NCI-H128 (cell line): ENCODE measurements around the gene MADCAM1.
"Not testable (repeated sequence)": the region's sequence is repeated elsewhere in the genome, so short reads cannot be mapped to it uniquely, and the experiment has no call there.

Source experiments
- DNase-seq: peaks from one replicate; lab custom pipeline; 2025; ENCODE audit not compliant: unreplicated experiment; lab: John Stamatoyannopoulos, UW

The MADCAM1 gene

GRCh38 chr19:465056-465816, 31.1 kb upstream of the MADCAM1 start:
- DNase-seq = no peak

- DNase-seq = no peak
Measured at GRCh38 chr19:467554-467953, 28.7 kb upstream of the MADCAM1 start.

- no peak for DNase-seq
Measured at GRCh38 chr19:468587-469256, 27.6 kb upstream of the MADCAM1 start.

DNA sequence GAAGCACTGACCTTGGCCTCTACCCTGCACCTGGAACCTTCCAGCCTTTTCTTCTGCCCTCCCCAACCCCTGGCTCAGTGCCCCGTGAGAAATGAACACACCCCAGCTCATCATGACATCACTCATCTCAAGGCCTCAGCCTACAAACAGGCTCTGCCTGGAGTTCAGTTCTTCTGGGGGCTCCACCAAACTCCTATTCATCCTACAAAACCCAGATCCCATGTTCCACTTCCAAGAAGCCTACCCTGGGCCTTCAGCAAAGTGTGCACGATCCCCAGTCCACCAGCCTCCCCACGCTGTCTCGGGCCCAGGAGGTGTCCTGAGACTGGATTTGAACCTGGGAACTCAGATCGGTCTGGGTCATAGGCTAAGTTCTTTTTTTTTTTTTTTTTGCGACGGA, 26.5 kb upstream of the MADCAM1 start:
- no peak for DNase-seq

DNA sequence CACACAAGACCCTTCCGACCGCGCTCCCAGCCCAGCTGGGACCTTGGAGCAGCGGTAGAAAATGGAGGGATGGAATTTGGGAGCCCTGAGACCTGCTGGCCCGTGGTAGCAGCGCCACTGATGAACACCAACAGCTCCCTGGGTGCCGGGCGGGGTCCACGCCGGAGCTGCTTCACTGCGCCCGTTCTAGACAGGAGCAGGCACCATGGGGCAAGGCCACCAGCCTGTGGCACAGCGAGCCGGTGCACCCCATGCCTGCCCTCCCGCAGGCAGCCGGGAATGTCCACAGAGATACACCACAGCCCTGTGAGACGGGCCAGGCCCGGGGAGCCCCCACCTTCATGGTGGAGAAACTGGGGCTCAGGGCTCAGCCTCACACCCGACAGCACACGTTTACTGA, 25.6 kb upstream of the MADCAM1 start:
- DNase-seq = no peak

- DNase-seq = no peak
Measured at GRCh38 chr19:472005-472858, 24.1 kb upstream of the MADCAM1 start.

- DNase-seq = no peak
Measured at GRCh38 chr19:474126-475078, 21.9 kb upstream of the MADCAM1 start.

DNA sequence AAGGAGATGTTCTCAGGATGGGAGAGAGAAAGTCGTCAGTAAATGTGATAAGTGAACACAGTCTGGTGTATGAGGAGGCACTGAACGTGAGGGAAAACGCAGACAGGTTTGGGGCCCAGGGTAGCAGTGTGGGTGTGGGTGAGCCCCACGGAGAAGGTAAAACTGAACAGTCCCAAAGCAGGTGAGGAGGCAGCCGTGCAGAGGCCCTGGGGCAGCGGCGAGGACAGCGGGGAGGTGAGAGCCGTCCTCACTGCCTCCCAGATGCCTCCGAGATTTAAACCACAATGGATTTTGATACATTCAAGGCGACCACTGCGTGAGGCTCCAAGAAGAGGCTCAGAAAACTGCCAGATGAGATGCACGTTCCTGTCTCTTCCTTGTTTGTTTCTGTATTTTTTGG, 20.9 kb upstream of the MADCAM1 start:
- DNase-seq = no peak

GRCh38 chr19:478236-478903, 17.9 kb upstream of the MADCAM1 start:
- DNase-seq = no peak

GRCh38 chr19:478976-479375, 17.3 kb upstream of the MADCAM1 start:
- no peak for DNase-seq

GRCh38 chr19:480016-480855, 16.1 kb upstream of the MADCAM1 start:
- DNase-seq = no peak

- DNase-seq = not testable (repeated sequence)
Measured at GRCh38 chr19:481100-481499, 15.2 kb upstream of the MADCAM1 start.

GRCh38 chr19:482186-483041, 13.9 kb upstream of the MADCAM1 start:
- no peak for DNase-seq

DNA sequence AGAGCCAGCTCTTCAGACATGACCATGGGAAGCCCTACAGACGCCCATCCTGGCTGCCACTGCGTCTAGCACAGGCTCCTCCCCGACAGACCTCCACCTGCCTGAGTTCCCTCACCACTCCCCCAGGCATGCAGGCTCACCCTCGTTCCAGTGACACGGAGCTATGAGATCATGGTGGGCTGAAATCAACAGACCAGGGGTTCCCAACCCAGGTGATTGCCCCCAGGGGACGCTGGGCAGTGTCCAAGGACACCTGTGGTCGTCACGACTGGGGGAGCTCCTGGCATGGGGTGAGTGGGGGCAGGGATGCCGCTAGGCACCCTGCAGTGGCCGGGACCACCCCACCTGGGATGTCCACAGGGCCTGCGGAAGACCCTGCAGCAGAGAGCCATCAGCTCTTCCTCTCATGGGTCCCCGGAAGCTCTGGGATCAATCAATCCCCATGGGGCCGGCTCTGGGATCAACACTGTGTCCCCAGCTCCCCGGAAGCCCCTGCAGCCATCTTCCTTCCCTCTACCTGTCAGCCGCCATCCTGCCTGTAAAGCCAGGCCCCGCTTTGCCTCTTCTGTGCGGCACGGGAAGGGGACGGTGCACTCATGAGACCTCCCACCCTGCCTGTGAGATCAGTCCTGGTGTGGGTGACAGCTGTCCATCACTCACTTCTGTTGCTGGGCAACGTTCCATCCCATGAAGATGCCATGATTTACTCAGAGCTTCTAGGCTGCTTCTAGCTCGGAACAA, 12.8 kb upstream of the MADCAM1 start:
- DNase-seq = no peak

DNA sequence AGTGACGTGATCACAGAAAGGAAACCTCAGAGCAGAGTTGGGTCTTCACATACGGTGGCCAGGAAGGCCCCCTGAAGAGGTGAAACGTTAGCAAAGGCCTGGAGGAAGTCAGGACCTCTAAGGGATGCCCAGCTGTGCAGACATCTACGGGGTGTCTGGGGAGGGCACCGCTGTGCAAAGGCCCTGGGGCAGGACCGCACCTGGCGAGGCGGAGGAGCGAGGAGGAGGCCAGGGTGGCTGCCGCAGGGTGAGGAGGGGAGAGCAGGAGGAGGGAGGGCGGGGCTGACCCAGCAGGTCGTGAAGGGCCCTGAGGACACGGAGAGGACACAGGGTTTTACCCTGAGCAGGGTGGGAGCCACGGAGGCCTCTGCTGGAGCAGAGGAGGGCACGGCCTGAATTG, 11.8 kb upstream of the MADCAM1 start:
- DNase-seq = no peak

- peak; percentile 41 for DNase-seq
Measured at GRCh38 chr19:485077-485476, 11.2 kb upstream of the MADCAM1 start.

DNA sequence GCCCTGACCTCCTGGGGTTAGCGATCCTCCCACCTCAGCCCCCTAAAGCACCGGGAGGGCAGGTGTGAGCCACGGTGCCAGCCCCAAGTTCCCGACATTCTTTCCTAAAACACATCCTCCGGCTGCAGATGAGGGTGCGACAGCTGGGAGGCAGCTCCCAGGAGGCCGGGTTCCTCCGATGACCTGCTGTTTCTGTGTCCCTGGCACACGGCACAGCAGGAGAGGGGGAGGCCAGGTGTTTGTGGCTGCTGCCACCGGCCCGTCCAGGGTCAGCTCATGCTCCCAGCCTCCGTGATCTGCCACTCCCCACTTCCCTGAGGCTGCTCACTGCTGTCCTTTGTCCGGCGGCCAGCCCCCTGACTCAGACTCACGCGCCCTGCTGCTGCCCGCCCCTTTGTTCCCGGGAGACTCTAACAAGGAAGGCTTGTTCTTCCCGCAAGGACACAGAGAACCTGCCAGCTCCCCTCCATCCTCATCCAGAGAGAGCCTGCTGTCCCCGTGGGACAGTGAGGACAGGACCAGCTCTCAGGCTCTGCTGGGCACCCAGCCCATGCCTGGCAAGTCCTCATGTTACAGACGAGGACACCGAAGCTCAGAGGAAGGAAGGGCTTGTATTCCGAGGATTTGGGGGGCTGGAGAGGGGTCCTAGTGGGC, 10.6 kb upstream of the MADCAM1 start:
- DNase-seq = no peak
